Effector CD8-positive, alpha-beta T cell (primary cell): Measurements from ENCODE around the gene PLK3.
"Not testable (repeated sequence)": the region's sequence is repeated elsewhere in the genome, so short reads cannot be mapped to it uniquely, and the experiment has no call there.

Experiments used
- DNase-seq: peaks from one replicate; lab custom pipeline; 2025; lab: John Stamatoyannopoulos, UW
- total RNA-seq, 4 experiments: gene quantifications; one replicate each; lab custom pipeline; 2026; lab: John Stamatoyannopoulos, UW

The PLK3 gene
- total RNA-seq = 89.7 to 171 (median 114) reads per million in 4 experiments

- DNase-seq = peak; percentile 96
These were observed at the start of gene PLK3 for GRCh38 chr1:44799770-44800584. Gene PLK3, plus strand, starts transcription at chr1:44800377. Its CDS starts 87 bp downstream, at chr1:44800464.

GRCh38 chr1:44757420-44757819 lies 42.8 kb upstream of the PLK3 start:
- no peak for DNase-seq

- DNase-seq = no peak
These were observed 41.1 kb upstream of the PLK3 start for GRCh38 chr1:44759077-44759476.

- DNase-seq = no peak
These were observed 39.3 kb upstream of the PLK3 start for GRCh38 chr1:44760876-44761275.

- DNase-seq = not testable (repeated sequence)
These were observed 33.8 kb upstream of the PLK3 start for GRCh38 chr1:44766421-44766820.

- DNase-seq = peak; percentile 80
These were observed 24.9 kb upstream of the PLK3 start, which contains the start of gene RPS8 for GRCh38 chr1:44775078-44775929. Gene RPS8, plus strand, starts transcription at chr1:44775540. Its CDS starts 57 bp downstream, at chr1:44775597.

- no peak for DNase-seq
These were observed 24.0 kb upstream of the PLK3 start for GRCh38 chr1:44775930-44776729.

- no peak for DNase-seq
These were observed 23.5 kb upstream of the PLK3 start for GRCh38 chr1:44776730-44777068.

GRCh38 chr1:44777547-44777946 lies 22.6 kb upstream of the PLK3 start:
- no peak for DNase-seq

GRCh38 chr1:44777969-44778635 lies 22.1 kb upstream of the PLK3 start:
- DNase-seq = no peak

GRCh38 chr1:44778705-44779576 lies 21.2 kb upstream of the PLK3 start:
- DNase-seq = no peak

GRCh38 chr1:44780583-44781121 lies 19.5 kb upstream of the PLK3 start:
- no peak for DNase-seq

- DNase-seq = no peak
These were observed 16.5 kb upstream of the PLK3 start for GRCh38 chr1:44783697-44784093.

- DNase-seq = no peak
These were observed 15.8 kb upstream of the PLK3 start for GRCh38 chr1:44784094-44785028.

- DNase-seq = no peak
These were observed 15.2 kb upstream of the PLK3 start for GRCh38 chr1:44785029-44785380.

- DNase-seq = no peak
These were observed 14.6 kb upstream of the PLK3 start for GRCh38 chr1:44785501-44786137.

- peak; percentile 66 for DNase-seq
These were observed 13.9 kb upstream of the PLK3 start for GRCh38 chr1:44786138-44786840.

- DNase-seq = no peak
These were observed 13.2 kb upstream of the PLK3 start for GRCh38 chr1:44786841-44787426.
